Dedifferentiated amniotic fluid mesenchymal stem cell (primary cell): Measurements from ENCODE around the gene ADAT2.
"Not testable (repeated sequence)": the region's sequence is repeated elsewhere in the genome, so short reads cannot be mapped to it uniquely, and the experiment has no call there.

ENCODE experiments used
- DNase-seq: peaks from one replicate; pipeline ENCODE4 v3.0.0-alpha.2; 2016; ENCODE audit errors: extremely low spot score

The ADAT2 gene

DNA sequence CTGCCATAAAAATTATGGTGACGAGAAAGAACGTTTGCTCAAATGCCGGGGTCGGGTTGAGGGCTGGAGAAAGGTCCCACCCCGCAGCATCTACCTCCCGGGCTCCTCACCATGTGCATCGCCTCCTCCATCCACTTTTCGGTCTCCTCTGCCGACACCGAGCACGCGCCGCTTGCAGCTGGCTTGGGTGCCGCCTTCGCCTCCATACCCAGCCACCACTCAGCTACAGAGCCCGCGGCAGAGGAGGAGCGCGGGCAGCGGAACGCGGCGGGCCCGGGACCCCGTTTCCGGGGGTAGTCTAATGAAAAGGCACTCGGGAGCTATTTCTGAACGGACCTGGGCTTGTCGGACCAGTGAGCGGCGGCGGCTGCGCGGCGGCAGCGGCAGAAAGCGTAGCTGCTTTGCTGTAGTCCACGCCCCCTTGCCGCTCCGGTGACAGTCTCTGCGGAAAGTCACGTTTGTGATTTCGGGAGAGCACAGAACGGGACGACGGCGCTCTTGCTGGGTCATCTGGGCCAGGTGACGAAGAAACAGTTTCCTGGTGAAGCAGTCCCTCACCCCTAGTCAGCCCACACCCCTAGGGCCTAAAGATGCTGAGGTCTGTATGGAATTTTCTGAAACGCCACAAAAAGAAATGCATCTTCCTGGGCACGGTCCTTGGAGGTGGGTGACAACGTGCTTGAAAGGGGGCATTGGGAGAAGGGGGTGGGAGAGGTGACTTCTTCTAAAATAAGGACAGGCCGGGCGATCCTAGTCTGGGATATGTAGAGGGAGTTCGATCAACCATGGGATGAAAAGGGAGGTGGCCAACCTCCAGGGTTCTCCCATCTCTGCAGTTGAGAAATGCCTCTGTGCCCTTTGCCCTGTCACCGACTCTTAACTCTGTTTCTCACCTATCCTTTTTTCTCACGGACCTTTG, at the start of gene ADAT2, which contains the start of gene PEX3:
TSS of gene ADAT2 (minus strand) at position 243 of the 919 bp plus-strand sequence. CDS start at position 206, 37 bp downstream.
TSS of gene PEX3 (plus strand) at position 353 of the 919 bp plus-strand sequence. CDS start at position 591, 238 bp downstream.
- DNase-seq, result peak; percentile 90

DNA sequence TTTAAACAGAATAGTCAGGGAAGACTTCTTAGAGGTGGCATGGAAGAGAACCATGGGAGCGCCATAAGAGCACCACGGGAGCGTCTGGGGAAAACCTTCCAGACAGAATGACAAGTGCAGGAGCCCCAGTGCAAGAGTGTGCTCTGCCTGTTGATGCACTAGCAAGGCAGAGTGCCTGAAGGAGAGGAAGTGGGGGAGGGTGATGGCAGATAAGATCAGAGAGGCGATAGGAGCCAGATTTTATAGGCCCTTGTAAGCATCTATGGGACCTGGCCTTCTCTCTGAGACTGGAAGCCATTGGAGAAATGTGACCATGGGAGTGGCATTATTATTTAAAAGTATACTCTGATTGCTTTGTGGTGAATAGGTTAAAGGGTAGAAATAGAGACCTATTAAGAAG, 47.9 kb upstream of the ADAT2 start:
- no peak for DNase-seq

DNA sequence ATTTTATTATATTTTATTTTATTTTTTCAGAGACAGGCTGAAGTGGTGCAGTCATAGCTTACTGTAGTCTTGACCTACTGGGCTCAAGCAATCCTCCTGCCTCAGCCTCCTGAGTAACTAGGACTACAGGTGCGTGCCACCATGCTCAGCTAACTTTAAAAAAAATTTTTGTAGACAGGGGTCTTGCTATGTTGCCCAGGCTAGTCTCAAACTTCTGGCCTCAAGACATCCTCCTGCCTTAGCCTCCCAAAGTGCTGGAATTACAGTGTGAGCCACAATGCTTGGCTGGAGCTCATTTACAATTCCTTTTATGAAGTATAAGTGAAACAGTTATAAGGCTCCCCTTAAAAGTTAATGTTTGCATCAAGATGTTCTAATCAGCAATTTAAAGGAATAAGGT, 46.5 kb upstream of the ADAT2 start:
- no peak for DNase-seq

DNA sequence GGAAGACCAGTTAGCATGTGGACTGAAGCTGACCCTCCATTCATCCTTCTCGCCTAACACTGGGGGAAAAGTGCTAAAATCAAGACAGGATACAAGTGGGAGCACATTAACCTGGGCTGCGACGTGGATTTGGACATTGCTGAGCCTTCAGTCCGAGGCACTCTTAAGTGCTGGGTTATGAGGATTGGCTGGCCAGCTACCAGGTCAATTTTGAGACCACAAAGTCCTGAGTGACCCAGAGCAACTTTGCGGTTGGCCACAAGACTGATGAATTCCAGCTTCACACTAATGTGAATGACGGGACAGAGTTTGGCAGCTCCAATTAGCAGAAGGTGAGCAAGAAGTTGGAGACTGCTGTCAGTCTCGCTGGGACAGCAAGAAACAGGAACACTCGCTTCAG, 40.3 kb upstream of the ADAT2 start:
- DNase-seq, result no peak

DNA sequence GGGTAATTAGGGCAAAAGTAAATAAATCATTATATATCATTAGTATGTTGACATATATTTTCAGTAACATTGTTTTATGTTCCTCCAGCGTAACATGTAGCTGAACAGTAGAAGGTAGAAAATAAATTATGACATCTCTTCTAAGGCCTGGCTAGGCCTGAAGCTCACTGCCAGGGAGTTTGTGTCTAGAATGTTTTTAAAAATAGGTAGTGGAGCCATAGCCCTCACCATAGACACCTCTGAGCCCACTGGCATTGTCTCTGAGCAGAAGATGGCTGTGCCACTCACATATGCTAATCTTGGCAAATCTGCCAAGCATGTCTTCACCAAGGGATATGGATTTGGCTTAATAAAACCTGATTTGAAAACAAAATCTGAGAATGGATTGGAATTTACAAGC, 39.7 kb upstream of the ADAT2 start:
- no peak for DNase-seq

DNA sequence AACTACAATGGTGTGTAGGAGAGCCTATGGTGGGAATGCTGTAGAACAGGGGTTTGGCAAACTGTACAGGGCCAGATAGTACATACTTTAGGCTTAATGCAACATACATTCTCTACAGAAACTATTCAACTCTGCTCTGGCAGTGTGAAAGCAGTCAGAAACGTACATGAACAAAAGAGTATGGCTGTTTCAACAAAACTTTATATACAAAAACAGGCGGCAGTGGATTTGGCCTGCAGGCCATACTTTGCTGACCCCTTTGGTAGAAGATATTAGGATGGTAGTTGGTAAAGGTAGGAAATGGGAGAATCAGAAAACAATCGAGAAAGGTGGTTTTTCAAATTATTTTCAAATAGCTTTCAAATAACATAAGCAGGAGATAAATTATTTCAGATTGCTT, 36.3 kb upstream of the ADAT2 start:
- no peak for DNase-seq

DNA sequence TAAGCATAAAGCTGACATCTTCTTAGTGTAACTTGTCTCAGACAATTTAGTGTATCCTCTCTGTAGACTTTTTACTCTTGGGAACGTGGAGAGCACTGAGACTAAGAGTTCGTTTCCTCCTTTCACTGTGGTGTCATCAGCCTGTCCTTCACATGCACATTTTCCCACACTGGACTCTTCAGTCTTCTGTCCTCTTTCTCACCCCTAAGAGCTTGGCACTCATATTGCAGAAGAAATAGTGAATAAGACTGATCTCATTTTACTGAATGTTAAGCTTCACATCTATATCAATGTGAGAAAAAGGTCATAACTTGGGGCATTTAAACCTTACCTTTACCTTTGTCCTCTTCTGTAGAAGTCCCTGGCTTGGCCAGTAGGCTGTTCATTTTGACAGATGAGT, 35.5 kb upstream of the ADAT2 start:
- DNase-seq, result no peak

DNA sequence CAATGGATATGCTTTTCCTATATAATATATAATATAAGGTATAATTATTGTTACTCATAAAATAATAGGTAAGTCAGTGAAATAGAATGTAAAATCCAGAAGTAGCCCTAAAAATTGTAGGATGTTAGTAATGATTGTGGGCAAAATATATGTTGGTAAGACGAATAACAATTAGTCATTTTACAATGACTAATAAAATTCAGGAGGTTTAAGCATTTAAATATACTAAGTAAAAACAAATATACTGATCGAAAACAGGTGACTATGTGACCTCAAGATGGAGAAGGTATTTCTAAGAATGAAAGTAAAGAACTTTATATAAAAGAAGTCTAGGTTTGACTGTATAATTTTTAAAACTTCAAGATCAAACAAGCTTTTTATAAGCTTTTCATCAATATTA, 32.1 kb upstream of the ADAT2 start:
- no peak for DNase-seq

DNA sequence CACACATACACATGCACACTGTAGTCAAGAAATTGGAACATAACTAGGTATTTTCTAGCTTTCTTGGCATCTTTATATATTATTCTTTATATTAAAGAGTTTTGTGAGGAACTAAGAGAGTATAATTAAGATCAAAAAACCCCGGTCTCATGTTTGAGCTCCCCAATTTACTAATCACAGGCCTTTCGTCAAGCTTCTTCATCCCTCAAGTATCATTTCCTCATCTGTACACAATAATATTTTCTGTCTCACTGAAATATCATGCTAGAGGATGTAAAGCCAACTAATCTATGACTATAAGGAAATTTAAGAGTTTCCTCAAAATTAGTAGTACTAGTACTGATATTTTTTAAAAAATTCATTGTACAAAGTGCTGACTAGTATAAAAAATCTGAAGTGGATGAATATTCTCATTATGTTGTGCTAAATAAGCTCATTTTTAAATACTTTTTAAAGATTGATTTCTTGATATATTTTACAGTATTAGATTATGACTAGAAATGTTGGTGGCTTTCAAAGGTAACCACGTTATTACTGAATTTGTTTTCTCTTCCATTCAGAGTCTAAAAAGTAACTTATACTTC, 28.1 kb upstream of the ADAT2 start:
- no peak for DNase-seq

DNA sequence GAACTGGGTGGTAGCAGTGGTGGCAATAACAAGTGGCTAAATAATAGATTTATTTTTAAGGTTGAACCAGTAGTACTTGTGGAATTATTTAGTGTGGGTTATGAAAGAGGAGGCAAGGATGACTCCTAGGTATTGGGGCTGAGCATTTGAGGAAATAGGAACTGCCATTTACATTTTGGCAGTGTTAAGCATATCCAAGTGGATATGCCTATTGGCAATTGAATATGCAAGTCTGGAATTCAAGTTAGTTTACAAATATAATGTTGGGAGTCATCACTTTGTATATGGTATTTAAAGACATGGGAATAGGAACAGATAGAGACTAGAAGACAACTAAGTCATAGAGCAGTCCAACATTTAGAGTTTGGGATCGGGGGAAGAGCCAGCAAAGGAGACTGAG, 26.1 kb upstream of the ADAT2 start:
- no peak for DNase-seq

DNA sequence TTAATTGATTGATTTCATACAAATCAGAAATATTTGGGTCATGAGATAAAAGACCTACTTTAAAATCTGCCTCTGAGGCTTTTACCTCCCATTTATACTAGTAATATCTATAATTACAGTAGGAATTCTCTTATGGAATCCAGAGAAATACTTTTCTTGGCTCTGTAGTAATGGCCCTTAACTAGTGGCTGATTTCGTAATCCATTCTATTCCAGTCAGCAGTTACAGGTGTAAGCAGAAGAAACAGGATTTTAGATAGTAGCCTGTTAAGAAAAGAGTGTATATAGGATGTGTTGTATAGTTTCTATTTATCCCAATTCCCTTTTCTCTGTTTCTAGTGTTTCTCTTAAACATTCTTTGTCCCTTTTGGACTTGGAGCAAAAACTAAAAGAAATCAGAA, 21.3 kb upstream of the ADAT2 start:
- DNase-seq, result no peak

DNA sequence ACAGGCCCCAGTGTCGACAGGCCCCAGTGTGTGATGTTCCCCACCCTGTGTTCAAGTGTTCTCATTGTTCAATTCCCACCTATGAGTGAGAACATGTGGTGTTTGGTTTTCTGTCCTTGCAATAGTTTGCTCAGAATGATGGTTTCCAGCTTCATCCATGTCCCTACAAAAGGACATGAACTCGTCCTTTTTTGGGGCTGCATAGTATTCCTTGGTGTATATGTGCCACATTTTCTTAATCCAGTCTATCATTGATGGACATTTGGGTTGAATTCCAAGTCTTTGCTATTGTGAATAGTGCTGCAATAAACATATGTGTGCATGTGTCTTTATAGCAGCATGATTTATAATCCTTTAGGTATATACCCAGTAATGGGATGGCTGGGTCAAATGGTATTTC, 18.3 kb upstream of the ADAT2 start:
- DNase-seq, result not testable (repeated sequence)

DNA sequence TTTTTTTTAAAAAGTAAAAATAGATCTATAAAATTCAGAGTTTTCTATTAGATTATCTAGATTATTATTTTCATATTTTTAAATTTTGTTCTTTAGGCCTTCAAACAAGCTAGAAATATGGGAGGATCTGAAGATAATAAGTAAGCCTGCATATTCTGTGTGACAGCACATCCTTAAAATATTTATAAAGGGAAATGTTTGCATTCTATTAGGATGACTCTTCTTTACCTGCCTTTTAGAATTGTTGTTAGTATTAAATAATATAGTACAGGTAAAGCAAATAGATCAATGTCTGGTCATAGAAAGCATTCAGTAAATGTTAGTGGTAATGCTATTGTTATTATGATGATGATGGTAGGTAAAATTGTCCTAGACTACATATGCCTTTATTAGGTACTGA, 17.5 kb upstream of the ADAT2 start:
- no peak for DNase-seq

DNA sequence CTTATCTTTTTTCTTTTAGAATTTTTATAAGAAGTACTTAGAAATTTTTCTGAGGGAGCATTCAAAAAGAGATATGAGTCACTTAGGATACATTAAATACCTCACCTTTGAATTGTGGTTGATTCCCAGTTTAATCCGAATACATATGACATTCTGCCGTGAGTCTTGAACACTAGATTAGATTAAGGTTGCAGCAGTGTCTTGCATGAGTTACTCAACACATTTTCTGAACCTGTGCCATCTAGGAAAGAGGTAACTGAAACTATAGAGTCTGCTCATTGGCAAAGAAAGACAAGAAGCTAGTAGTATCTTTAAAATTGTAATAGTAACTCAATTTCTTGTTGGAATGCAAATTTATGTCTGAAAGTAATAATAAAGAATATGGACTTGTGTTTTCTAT, 15.1 kb upstream of the ADAT2 start:
- DNase-seq, result no peak

DNA sequence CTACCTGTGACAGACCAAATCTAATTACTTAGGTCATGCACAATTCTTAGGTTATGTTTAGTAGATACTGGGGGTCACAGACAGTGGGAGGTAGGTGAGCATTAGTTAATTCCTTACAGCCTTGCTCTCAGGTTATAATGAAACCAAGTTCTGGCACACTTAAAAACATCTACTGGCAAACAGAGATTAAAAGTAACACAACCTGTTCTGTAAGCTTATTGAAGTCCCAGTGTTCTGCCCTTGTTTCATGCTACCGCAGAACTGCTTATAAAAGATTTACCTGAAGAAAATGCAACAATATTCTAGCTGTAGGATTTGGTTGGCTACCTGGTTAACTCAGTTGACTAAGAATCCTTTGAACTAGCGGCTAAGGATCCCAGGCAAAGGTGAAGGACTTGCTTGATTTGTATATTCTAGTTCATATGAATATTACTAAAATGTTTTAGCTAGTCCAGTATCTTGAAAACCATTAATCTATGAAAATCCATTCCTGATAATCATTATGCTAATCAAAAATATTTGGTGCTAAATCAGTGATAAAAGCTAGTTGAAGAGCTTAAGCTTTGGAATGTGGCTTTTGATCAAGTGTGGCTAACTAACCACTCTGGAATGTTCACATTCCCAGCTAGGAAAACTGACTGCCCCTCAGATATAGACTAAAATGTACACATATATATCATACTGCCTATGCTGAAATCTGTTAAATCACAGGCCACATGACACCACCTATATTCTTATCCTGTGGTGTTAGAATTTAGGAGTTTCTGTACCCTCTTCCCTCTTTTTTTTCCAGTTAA, 7.3 kb upstream of the ADAT2 start:
- no peak for DNase-seq

DNA sequence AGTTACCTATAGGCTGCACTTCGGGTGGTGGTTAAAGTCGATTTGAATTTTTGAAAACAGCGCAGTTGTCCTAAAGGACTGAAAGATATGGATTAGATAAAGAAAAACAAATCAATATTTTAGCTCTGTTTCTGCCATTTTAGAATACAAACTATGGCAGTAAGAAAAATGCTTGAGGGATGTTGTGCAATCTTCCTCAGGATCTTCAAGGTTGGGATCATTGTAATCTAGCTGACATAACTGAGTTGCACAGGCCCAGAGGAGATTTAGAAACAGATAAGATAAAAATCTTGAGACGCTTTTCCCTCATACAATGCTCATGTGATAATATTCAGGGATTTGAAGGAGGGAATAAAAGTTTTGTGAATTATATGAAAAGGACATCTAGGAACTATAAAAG, 1.0 kb upstream of the ADAT2 start:
- peak; percentile 26 for DNase-seq

DNA sequence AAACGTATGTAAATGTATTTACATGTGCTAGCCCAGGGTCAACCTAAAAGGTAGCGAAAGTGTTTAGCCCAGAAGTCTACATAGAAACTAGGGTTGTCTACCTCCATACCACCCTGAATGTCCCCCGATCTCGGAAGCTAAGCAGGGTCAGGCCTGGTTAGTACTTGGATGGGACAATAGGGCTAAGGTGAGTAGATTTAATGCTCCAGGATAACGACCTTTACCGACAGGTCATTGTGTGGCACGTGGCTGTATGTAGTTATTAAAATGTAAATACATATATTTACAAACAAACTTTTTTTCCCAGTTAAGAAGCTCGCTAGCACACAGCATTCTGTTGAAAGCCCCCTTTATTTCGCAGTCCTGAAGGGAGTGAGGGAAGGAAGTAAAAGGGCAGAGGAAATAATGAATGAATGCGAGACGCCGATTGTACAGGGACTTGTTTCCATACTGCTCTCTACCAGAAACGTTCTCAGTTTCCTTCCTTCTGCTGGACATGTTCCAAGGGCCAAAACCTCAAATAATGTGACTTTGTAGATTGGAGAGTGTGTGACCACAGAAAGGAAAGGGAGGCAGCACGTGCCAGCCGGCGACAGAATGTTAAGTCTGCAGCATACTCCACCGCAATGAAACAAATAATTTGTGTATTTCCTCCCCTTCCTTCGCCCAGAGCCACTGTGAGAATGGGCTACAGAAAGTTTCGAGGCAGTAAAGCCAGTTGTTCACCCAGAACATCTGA, 612 bp downstream of the ADAT2 start:
- no peak for DNase-seq

DNA sequence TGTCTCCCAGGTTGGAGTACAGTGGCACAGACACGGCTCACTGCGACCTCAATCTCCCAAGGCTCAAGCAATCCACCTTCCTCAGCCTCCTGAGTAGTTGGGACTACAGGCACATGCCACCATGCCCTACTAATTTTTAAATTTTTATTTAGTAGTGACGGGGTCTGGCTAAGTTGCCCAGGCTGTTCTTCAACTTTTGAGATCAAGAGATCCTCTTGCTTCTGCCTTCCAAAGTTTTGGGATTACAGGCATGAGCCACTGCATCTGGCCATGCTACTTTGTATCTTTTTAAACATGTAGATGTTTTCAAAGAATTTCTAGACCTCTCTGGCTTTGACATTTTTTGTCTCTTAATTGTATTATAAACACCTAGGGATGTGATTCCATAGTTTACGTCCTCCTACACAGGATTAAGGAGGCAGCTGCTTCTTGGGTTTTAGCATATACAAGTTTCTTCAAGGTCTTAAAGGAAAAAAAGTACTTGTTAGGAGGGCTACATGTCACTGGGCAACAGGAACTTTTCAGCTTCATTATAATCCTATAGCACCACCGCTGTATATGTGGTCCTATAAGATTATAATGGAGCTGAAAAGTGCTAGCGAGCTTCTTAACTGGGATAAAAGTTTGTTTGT, 1.3 kb downstream of the ADAT2 start:
- no peak for DNase-seq

DNA sequence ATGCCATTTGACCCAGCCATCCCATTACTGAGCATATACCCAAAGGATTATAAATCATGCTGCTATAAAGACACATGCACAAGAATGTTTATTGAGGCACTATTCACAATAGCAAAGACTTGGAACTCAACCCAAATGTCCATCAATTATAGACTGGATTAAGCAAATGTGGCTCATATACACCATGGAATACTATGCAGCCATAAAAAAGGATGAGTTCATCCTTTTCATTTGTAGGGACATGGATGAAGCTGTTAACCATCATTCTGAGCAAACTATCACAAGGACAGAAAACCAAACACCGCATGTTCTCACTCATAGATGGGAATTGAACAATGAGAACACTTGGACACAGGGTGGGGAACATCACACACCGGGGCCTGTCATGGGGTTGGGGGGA, 2.6 kb downstream of the ADAT2 start:
- not testable (repeated sequence) for DNase-seq

DNA sequence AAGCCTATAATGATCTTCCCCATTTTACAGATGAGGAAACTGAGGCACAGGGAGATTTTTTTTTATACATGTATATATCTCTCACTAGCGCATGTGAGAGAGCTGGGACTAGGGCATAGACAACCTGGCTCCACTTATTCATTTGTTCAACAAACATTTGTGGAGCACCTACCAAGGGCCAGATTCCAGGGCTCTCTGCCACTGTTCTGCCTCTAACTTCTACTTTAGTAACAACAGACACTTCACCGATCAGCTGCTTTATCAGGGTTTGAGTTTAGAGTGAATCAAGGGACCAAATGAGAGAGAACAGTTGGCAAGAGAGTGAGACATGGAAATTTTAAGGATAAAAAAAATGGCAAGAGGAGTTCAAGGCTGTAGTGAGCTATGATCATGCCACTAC, 7.4 kb downstream of the ADAT2 start:
- no peak for DNase-seq
